H9 (cell line): Measurements from ENCODE around the gene TARBP1. TPM values are rescaled to one million over a fixed set of nuclear protein-coding genes. Genes with fewer than 3 reads are reported as not detected.

Experiments used
- DNase-seq: peaks from one replicate; pipeline ENCODE4 v3.0.0-alpha.2; 2017
- H2AFZ ChIP-seq: one replicate; pipeline ENCODE4 v1.6.1; 2013; ENCODE audit warnings: mild to moderate bottlenecking, low read length, control low read depth, moderate library complexity
- H2AK5ac ChIP-seq: 2 replicates; pipeline ENCODE4 v1.6.1; 2013; ENCODE audit warnings: low read length, control low read depth, mixed read lengths; ENCODE audit not compliant: insufficient read length
- H2BK120ac ChIP-seq: one replicate; pipeline ENCODE4 v1.6.1; 2013; ENCODE audit warnings: low read depth, mild to moderate bottlenecking, low read length, control low read depth, inconsistent platforms; ENCODE audit not compliant: poor library complexity, severe bottlenecking
- H2BK12ac ChIP-seq: 2 replicates; pipeline ENCODE4 v1.6.1; 2013; ENCODE audit warnings: low read length, control low read depth, mixed read lengths, low read depth; ENCODE audit not compliant: insufficient read length
- H2BK15ac ChIP-seq: 2 replicates; pipeline ENCODE4 v1.6.1; 2013; ENCODE audit warnings: low read depth, low read length, control low read depth
- H2BK20ac ChIP-seq: one replicate; pipeline ENCODE4 v1.6.1; 2013; ENCODE audit warnings: low read depth, mild to moderate bottlenecking, low read length, control low read depth, inconsistent platforms; ENCODE audit not compliant: poor library complexity, severe bottlenecking
- H2BK5ac ChIP-seq: 2 replicates; pipeline ENCODE4 v1.6.1; 2013; ENCODE audit warnings: low read length, control low read depth, mixed read lengths; ENCODE audit not compliant: insufficient read length
- H3K14ac ChIP-seq: 2 replicates; pipeline ENCODE4 v1.6.1; 2013; ENCODE audit warnings: low read length, control low read depth; ENCODE audit not compliant: insufficient read depth
- H3K18ac ChIP-seq: 2 replicates; pipeline ENCODE4 v1.6.1; 2013; ENCODE audit warnings: low read depth, mild to moderate bottlenecking, mixed read lengths, low read length, control low read depth; ENCODE audit not compliant: insufficient read length
- H3K23ac ChIP-seq: 2 replicates; pipeline ENCODE4 v1.6.1; 2013; ENCODE audit warnings: low read length, control low read depth, mixed read lengths, low read depth; ENCODE audit not compliant: insufficient read length
- H3K23me2 ChIP-seq: 2 replicates; pipeline ENCODE4 v1.6.1; 2013; ENCODE audit warnings: low read depth, mild to moderate bottlenecking, mixed read lengths, low read length, control low read depth; ENCODE audit not compliant: insufficient read length, poor library complexity, severe bottlenecking
- H3K27ac ChIP-seq: 2 replicates; pipeline ENCODE4 v1.5.1; 2013; ENCODE audit warnings: low read length, control low read depth, mixed read lengths, low read depth; ENCODE audit not compliant: insufficient read length
- H3K27me3 ChIP-seq: 2 replicates; pipeline ENCODE4 v1.6.1; 2013; ENCODE audit warnings: low read length, control low read depth, inconsistent platforms; ENCODE audit not compliant: insufficient read depth
- H3K4ac ChIP-seq: 2 replicates; pipeline ENCODE4 v1.6.1; 2013; ENCODE audit warnings: low read depth, mild to moderate bottlenecking, control low read depth, inconsistent platforms, low read length, moderate library complexity
- H3K4me1 ChIP-seq: 2 replicates; pipeline ENCODE4 v1.6.1; 2013; ENCODE audit warnings: low read length, control low read depth, inconsistent platforms; ENCODE audit not compliant: insufficient read depth
- H3K4me2 ChIP-seq: 2 replicates; pipeline ENCODE4 v1.6.1; 2013; ENCODE audit warnings: low read length, control low read depth, mixed read lengths; ENCODE audit not compliant: insufficient read length, insufficient read depth
- H3K56ac ChIP-seq: 2 replicates; pipeline ENCODE4 v1.6.1; 2013; ENCODE audit warnings: low read depth, mild to moderate bottlenecking, mixed read lengths, low read length, control low read depth; ENCODE audit not compliant: insufficient read length
- H3K79me1 ChIP-seq: 2 replicates; pipeline ENCODE4 v1.6.1; 2013; ENCODE audit warnings: low read depth, mild to moderate bottlenecking, moderate library complexity, low read length, control low read depth, inconsistent platforms; ENCODE audit not compliant: insufficient read depth, poor library complexity, severe bottlenecking
- H3K79me2 ChIP-seq: 2 replicates; pipeline ENCODE4 v1.6.1; 2013; ENCODE audit warnings: low read length, control low read depth, inconsistent platforms; ENCODE audit not compliant: insufficient read depth
- H3K9ac ChIP-seq: 2 replicates; pipeline ENCODE4 v1.6.1; 2013; ENCODE audit warnings: low read length, control low read depth, mixed read lengths; ENCODE audit not compliant: insufficient read length; ENCODE audit errors: extremely low read depth
- H3K9me3 ChIP-seq: one replicate; pipeline ENCODE4 v1.6.1; 2013; ENCODE audit warnings: low read depth, low read length, inconsistent platforms; ENCODE audit not compliant: control insufficient read depth
- H3T11ph ChIP-seq: one replicate; pipeline ENCODE4 v1.6.1; 2013; ENCODE audit warnings: mild to moderate bottlenecking, low read length, control low read depth, inconsistent platforms
- H4K20me1 ChIP-seq: one replicate; pipeline ENCODE4 v1.6.1; 2013; ENCODE audit not compliant: control insufficient read depth, insufficient read length, insufficient read depth
- H4K5ac ChIP-seq: 2 replicates; pipeline ENCODE4 v1.6.1; 2013; ENCODE audit warnings: low read depth, mild to moderate bottlenecking, mixed read lengths, low read length, control low read depth; ENCODE audit not compliant: insufficient read length
- H4K8ac ChIP-seq: replicated peaks from 2 replicates; pipeline ENCODE4 v1.6.1; 2013; ENCODE audit warnings: low read length, control low read depth, mixed read lengths, low read depth; ENCODE audit not compliant: insufficient read length
- H4K91ac ChIP-seq: 2 replicates; pipeline ENCODE4 v1.6.1; 2013; ENCODE audit warnings: low read depth, mild to moderate bottlenecking, moderate library complexity, mixed read lengths, low read length, control low read depth; ENCODE audit not compliant: insufficient read length
- H3K27ac Mint-ChIP-seq, 3 experiments: 2 replicates in 2 of 3; 3 replicates in 1 of 3; pipeline ENCODE4 v1.8.0; 2020 to 2021; ENCODE audit warnings: mixed read lengths in 3 of 3, mild to moderate bottlenecking in 1 of 3, moderate library complexity in 1 of 3
- H3K27me3 Mint-ChIP-seq: 2 replicates; pipeline ENCODE4 v1.8.0; 2021; ENCODE audit warnings: low read depth, mild to moderate bottlenecking, moderate library complexity, mixed read lengths
- H3K36me3 Mint-ChIP-seq, 3 experiments: 2 replicates in 2 of 3; 3 replicates in 1 of 3; pipeline ENCODE4 v1.8.0; 2020 to 2021; ENCODE audit warnings: low read depth in 3 of 3, mixed read lengths in 3 of 3; ENCODE audit not compliant: insufficient read depth in 1 of 3
- H3K4me1 Mint-ChIP-seq, 2 experiments: 2 replicates each; pipeline ENCODE4 v1.8.0; 2020; ENCODE audit warnings: mixed read lengths in 2 of 2
- H3K4me3 Mint-ChIP-seq, 2 experiments: 2 replicates in 1 of 2; 3 replicates in 1 of 2; pipeline ENCODE4 v1.8.0; 2020 to 2021; ENCODE audit warnings: mild to moderate bottlenecking in 2 of 2, mixed read lengths in 2 of 2, moderate library complexity in 1 of 2
- H3K9me3 Mint-ChIP-seq, 2 experiments: 2 replicates in 1 of 2; 3 replicates in 1 of 2; pipeline ENCODE4 v1.8.0; 2020; ENCODE audit warnings: mild to moderate bottlenecking in 2 of 2, mixed read lengths in 2 of 2, moderate library complexity in 1 of 2
- WGBS: extraction: QIAGEN DNeasy Blood & Tissue Kit; methylation state at CpG from one replicate; pipeline ENCODE4 v1.1.7; 2013; ENCODE audit warnings: missing lambda C conversion rate, low lambda C conversion rate, mixed read lengths; ENCODE audit not compliant: insufficient read length; ENCODE audit errors: extremely low coverage; 5-methylcytosine and 5-hydroxymethylcytosine counted together
- total RNA-seq: library from RNA; stranded (reverse); gene quantifications from 2 replicates; pipeline ENCODE4 v1.2.1, GENCODE V29; 2021
- TF ChIP-seq, protein P1 (sequence below): fragments of 200-600 bp; sonication (generic); conservative IDR thresholded peaks from 3 replicates; pipeline ENCODE4 v1.8.0; 2021; ENCODE audit warnings: antibody characterized with exemption, mild to moderate bottlenecking

TARBP1 gene
- total RNA-seq, 1 experiment from 2014 or later, result 20.2 TPM

DNA sequence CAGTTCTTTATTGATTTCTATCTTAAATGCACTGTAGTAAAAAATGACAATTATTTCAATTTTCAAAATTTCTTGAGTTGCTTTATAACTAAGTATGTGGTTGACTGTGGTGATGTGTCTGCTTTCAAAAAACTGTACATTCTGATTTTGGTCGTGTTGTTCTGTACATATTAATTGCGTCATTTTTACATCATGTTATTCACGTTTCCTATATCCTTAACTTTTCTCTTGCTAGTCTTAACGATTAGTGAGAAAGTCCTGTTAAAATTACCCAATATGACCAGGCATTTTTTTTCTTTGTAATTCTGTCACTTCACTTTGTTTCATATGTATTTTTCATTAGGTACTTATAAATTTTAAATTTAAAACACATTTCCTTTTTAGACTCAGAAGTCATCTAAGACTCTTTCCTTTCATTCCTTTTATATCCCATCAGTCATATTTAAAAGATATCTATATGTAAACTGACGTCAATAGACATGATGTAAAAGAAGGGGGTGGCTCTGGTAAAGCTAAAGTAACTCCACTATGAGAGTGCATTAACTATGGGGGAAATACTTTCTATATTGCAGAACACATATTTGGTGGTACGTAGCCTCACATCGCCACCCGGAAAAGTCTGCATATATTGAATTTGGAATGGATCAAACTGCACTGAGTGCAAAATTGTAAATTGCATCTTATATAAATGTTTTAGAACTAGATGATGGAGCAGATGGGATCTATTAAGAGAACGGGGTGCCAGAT, 106.8 kb downstream of the TARBP1 start:
- Histone ChIP-seq H4K8ac (no peak overlapping the region), H3K4ac (no peak overlapping the region), H2AFZ (no peak overlapping the region), H4K20me1 (no peaks in the 10 kb centered on the region), H3K27ac (no peak overlapping the region), H3K79me1 (no peaks in the 10 kb centered on the region), H3K18ac (no peak overlapping the region), H3T11ph (no peak overlapping the region), H3K4me1 (peaks cover 3% of the 10 kb centered on the region; the same call in 1 of the 2 replicates), H2BK20ac (no peak overlapping the region), H3K4me2 (peak overlapping the region; percentile 46), H3K14ac (no peak overlapping the region), H3K23me2 (no peaks in the 10 kb centered on the region), H3K23ac (no peak overlapping the region), H2BK5ac (no peak overlapping the region), H2BK120ac (no peak overlapping the region), H2BK15ac (no peak overlapping the region), H3K79me2 (peaks cover 3% of the 10 kb centered on the region; the same call in 1 of the 2 replicates), H2BK12ac (no peak overlapping the region), H3K9ac (peak overlapping the region; percentile 30), H2AK5ac (no peak overlapping the region), H4K5ac (no peak overlapping the region), H3K56ac (no peak overlapping the region), H4K91ac (no peak overlapping the region), H3K9me3 (no peaks in the 10 kb centered on the region), H3K27me3 (no peaks in the 10 kb centered on the region)
- Mint-ChIP-seq H3K9me3 (no peaks in the 10 kb centered on the region), H3K27me3 (peaks cover 22% of the 10 kb centered on the region), H3K27ac (no peak overlapping the region; a peak in 2 of 7 replicates), H3K4me1 (peaks cover 10 to 14% of the 10 kb centered on the region in 2 experiments), H3K36me3 (peaks cover 10 to 27% (median 21%) of the 10 kb centered on the region in 3 experiments), H3K4me3 (peak overlapping the region; percentile 95 to 98)
- no peak for DNase-seq
- WGBS, result no CpG with 5 or more reads among the region's 9 CpGs
- TF ChIP-seq, protein P1, sequence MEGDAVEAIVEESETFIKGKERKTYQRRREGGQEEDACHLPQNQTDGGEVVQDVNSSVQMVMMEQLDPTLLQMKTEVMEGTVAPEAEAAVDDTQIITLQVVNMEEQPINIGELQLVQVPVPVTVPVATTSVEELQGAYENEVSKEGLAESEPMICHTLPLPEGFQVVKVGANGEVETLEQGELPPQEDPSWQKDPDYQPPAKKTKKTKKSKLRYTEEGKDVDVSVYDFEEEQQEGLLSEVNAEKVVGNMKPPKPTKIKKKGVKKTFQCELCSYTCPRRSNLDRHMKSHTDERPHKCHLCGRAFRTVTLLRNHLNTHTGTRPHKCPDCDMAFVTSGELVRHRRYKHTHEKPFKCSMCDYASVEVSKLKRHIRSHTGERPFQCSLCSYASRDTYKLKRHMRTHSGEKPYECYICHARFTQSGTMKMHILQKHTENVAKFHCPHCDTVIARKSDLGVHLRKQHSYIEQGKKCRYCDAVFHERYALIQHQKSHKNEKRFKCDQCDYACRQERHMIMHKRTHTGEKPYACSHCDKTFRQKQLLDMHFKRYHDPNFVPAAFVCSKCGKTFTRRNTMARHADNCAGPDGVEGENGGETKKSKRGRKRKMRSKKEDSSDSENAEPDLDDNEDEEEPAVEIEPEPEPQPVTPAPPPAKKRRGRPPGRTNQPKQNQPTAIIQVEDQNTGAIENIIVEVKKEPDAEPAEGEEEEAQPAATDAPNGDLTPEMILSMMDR, result no peak
